ENCODE data around the gene STK17B.

Gene STK17B

DNA sequence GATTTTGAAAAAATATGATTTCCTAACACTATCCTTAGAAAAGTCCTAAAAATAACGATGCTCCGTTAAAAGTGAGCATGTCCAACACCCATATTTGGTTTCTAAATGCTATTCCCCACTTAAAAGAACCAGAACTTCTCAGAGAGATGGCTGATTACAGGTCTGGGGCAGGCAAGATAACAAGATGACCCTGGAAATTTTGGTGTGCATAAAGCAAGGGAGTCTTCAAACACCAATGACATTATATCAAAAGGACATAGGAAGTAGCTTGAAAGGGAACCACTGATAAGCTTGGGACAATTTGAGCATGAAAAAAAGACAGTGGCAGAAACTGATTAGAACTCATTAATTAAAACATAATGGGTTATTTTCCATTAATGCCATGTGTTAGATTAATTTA, 17.9 kb downstream of the STK17B start:
- no peak for DNase-seq

DNA sequence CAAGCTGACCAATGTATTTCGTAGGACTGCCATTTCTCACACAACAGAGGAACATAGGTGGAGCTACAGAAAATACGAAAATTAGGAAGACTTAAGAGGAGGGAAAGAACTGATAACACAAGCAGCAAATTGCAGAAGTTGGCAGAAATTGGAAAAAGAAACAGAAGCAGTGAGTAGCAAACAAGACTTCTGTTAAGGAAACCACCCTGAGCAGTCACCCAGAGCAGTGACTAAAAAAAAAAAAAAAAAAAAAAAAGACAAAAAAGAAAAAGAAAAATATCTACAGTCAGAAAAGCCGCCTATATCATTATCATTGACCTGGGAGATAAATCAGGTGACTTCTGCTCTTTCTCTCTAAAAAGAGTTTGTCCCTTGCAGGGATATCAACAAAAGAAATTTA, 21.4 kb downstream of the STK17B start:
- DNase-seq: no peak

DNA sequence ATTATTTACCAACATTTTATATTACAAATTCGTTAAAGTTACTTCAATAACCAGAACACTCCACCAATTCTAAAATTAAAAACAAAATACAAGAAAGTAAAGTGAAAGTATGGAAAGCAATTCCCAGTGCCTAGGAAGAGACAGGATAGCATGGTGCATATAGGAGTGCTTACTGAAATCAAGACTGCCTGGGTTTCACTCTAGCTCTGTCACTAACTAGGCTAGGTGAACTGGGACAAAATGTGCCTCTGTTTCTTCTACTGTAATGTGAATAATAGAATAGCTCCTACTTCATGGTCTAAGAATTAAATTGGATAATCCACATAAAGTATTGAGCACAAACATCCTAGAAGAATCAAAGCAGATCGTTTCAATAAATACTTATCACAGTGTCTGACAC, 22.6 kb downstream of the STK17B start:
- no peak for DNase-seq

DNA sequence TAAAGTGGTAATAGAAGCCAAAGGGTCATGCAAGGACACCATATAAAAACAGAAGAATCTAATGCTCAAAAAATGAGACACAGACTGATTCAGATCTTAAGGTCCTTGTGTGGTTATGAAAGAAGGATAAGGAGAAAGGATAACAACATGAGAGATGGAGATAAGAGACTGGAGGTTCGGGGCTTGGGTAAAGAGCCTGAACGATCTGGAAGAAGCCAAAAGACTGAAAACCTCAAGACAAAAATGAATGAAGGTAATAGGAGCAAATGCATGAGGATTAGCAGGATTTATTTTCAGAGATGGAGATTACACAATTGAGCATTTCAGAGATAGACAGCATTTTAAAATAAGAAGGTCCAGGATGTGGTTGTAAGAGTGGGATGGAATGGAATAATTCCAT, 26.1 kb downstream of the STK17B start:
- DNase-seq: no peak

DNA sequence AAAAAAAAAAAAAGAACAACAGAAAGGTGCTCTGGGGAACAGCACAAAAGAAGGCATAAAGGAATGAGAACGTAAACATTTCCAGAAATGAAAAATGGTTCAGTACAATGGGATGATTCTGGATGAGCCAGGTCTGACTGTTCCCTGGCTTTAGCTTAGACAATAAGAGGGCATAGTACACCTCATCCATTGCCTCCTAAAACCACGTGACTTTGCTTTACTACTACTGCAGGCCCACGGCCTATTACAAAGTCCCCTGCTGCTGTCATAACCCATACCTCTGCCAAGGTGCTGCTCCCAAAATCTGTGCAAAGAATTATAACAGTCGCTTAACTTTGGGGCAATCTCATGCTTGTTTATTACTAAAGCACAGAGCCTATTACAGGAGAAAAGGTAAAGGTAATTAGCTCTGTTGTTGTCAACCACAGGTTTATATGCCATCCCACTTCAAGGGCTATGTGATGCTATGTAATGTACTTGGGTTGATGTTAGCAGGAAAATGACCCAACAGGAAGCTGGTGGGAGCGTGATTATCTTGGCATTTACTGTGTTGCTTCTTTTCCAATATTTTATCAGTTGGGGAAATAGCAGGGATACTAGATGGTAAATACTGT, 26.8 kb downstream of the STK17B start:
- no peak for DNase-seq

DNA sequence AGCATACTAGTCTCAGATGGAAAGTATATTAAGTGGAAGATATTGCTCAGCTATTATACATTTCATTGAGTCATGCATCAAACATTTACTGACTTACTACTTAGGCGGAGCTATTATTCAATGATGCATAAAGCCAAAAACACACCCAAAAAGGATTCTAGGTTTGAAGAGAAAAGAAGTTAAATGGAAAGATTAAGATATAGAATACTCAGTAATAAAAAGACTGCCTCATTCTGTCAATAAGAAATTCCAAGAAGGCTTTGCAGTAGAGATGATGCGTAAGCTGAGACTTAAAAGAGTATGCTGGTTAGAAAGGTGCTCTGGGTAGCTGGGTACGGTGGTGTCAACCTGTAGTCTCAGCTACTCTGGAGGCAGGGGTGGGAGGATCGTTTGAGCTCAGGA, 27.6 kb downstream of the STK17B start:
- DNase-seq: no peak

DNA sequence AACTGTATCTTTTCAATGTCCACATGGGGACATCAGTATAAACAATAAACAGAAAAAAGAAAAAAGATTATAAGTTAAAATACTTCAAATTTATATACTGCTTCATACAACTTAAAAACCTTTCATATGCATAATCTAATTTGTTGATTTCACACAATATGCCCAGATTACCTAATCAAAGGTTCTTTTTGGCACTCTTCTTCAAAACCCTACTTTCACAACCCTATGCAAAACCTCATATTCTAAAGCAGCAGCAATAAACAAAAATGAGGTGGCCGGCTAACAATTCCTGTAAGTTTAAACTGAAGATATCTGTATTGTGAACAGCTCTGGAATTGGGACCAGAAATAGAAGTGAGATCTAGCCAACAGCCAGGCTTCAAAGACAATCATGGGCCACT, 28.6 kb downstream of the STK17B start:
- DNase-seq: no peak

DNA sequence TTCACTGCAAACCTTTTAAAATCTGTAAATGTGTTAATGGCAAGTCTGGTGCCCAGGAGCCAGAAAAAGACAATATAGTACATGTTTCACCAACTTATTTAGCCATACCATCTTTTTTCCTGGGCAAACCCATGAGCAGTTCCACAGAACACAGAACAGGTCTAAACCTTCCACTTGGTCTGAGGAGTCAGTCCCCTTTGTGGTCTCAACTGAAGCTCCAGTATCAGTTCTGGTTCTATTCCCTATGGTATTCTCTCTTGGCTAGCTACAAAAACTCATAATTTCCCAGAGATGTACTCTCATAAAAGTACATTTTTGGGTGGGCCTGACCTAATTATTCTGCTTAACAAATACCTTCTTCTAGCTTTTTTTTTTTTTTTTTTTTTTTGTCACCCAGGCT, 31.2 kb downstream of the STK17B start:
- DNase-seq: no peak

DNA sequence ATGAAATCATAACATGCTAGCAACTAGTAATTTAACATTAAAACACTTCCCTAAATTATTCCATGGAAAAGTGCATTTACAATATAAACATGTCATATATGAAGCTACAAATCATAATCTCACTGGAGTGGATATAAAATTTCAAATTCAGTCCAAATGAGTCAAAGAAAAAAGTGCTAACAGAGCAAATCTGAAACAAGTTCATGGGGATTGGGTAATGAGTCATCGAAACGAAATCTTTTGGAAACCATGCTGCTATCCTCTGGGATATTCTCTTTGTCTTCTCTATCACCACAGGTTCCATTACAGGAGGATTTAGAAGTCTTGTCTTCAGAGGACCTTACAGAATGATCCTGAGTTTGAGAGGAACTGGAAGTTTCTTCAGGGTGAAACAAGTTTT, 34.1 kb downstream of the STK17B start:
- no peak for DNase-seq

DNA sequence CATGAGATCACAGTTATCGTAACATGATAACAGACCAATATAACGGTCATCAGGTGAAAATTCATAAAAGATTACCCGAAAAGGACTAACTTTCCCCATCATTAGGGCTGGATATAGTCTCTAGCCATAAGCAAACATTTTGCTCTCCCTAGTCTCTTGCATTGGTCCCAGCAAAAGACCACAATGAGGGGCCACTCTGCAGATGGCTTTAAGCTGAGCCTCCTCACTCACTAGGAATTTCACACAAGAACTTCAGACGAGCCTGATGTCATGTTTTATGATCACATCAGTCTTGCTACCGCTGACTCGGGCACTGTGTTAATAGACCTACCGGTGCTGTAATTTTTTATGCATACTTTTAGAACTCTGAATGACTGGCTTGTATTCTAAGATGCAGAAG, 35.2 kb downstream of the STK17B start:
- DNase-seq: no peak

DNA sequence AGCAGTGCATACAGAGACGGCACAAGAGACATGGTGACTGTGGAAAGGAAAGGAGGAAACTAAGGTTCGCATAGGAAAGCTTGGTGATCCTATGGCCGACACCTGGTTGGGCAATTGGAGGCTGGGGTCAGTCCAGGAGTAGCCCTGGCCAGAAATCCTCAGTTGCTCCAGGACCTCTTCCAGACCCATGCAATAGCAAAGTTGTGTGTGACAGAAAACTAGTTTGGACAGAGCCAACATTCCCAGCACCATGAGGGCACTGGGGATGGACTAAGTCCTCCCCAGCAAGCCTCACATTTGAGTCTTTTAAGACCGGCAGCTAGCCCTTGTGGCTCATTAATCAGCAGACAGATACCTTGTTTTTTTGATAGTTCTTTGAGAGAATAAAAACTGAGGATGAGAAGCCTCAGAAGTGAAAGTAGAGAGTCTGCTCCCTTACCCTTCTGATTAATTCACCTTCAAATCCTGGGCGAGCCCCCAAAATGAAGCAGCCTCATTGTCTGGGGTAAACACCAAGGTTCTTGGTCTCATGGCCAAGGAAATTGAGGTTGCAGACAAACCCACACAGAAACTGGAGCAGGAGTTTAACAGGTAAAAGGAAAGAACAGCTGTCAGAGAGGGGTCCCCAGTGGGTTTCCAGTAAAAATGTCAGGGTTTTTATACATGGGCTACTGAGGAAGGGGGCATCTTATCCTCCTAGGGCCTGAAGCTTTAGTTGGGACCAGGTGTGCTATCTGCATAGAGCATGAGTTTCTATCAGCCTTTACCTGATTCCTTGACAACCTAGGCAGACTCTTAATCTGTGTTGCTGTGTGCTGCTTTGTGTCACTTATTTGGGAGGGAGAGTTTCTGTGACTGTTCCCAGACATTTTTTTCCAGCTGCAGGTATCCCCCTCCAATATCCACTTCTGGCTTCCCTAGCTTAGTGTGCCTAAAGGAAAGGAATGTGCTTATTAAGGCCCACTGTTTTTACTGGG, 39.1 kb downstream of the STK17B start:
- no peak for DNase-seq

DNA sequence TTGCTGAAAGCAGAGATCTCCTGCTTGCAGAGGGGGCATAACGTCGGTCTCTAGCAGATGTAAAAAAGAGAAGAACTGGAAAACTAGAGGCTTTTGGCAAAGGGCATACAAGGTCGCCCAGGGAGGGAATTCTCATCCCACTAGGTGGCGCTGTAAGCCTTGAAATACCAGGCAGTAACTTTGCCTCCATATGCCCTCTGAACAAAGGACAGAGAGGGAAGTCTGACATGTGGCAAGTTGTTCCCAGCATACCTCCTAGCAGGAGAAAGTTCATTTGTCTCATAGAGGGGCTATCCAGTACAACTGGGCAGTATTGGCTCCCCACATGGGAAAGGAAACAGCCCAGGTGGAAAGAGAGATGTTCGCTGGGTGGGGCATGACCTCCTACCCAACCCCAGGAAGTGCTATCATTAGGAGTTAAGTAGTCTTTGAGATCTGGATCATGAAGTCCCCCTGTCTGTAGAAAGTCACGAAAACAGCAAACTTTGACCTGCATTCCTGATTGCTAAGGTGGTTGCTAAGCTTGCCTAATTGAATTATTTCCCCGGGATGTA, 39.9 kb downstream of the STK17B start:
- DNase-seq: no peak

DNA sequence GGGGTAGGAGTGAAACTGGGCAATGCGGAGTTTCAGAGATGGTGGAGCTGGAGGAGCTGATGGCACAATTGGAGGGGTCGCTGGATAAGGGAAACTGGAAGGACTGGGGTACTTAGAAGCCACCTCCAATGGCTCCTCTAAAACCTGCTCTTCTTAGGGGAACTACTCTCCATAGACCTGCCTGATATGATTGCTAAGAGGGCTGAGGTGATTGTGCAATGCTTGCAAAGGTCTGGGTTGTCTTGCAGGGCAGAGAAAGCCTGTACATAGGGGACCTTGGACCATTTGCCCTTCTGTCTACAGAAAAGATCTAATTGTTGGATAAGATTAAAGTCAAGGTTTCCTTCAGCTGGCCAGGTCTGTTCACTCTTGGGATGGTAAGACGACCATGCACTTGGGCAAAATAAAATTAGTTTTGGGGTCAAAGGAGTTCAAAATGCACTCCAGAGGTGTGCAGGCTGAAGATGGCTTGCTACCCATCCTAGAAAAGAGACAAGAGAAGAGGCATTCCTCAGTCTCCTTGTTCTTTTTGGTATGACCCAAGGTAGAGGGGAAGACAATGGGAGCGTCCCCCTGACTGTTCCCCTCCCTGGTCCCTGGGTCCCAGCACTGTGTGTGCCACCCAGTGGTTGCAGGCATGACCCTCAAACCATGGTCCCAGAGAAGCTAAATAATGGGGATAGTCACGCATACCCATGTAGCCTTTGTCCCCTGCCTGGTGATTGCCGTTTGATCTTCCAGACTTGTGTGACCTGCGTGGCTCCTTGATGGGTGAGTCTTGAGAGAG, 41.1 kb downstream of the STK17B start:
- DNase-seq: no peak

DNA sequence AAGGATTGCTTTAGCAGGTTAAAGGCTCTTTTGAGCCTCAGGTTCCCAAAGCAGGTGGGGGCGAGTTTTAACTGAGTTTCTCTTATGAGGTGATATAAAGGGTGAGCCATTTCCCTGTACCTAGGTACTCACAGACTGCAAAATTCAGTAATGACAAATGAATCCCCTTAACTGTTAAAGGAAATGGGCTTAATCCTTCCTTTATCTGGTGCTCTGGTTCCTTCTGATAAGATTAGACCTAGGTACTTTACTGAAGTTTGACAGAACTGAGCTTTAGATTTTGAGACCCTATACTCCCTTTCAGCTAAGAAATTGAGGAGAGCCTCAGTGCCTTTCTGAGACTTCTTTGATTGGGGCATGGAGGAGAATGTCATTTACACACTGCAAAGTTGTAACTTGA, 42.6 kb downstream of the STK17B start:
- DNase-seq: no peak

DNA sequence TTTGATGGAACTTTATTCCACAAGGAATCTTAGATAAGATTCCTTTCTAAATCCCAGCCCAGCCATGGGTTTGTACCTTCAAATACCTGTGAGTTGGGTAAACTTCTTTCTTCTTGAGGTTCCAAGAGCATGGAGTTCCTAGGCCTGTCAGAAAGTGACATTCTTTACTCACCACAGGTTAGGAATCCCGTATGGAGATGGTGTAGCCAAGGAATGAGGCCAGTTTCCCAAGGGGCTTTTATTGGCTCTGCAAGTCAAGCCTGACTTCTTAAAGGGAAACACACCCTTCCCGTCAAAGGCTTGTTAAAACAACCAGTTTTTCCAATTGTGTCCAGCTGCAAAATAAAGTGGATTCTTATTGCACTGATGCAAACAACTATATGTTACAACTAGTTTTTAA, 45.8 kb downstream of the STK17B start:
- DNase-seq: no peak

DNA sequence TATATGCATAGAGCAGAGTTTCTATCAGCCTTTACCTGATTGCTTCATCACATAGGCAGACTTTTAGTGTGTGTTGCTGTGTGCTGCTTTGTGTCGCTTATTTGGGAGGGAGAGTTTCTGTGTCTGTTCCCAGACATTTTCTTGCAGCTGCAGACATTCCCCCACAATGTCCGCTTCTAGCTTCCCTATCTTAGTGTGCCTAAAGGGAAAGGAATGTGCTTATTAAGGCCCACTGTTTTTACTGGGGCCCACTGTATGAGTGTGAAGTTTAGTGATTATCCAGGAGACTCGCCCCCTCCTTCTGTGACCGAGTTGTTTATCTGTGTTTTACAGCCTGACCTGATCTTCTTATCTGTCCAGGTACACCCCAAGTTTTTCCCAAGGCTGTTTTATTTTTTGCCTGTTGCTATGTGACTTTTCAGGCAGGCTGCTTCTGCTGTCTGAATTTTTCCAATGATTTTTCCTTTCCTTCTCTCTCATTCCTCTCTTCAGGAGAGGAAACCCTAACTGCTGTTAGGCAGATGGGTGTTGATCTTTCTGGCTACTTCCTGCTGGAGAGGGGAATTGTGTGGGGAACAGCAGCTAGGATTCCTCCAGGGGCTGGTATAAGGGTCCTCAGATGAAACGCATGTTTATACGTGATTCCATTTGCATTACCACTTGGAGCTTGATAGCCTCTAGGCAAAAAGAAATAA, 47.6 kb downstream of the STK17B start:
- DNase-seq: no peak

DNA sequence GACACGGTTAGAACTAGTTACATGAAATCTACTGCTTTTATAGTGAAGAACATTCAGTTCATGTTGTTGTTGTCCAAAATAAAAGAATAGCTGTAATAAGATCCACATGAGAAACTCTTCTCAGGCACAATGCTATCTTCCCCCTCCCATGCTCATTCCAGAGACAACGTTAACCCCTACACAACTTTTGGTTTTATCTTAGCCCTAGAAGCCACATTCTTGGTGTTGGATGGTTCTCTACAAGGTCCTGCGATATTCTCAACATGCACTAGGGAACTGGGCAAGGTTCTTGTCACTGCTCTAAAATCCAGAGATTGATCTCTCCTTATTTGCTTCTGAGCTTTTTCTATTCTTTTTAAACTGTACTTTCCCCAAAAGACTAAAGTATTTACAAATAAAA, 51.5 kb downstream of the STK17B start:
- DNase-seq: no peak

DNA sequence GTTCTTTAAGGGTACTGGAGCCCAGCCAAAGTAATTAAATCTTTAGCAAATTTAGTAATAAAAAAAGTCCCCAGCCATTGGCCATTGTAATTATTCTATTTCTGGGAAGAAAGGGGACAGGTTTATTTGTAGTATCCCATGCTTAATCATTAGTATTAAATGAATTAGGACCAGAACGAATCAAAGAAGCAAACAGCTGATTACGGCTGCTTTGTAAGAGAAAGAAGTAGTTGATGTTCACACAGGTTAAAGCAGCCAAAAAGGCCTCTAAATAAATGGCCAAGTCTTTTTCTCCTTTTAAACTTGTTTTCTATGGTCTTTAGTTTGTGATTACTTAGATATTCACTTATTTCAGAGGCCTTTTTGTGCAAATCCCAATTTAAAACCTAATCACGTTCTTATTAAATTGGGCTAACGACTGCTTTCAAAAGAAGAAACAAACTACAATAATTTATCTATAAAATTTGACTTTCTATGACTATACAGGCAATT, 54.1 kb downstream of the STK17B start:
- no peak for DNase-seq

DNA sequence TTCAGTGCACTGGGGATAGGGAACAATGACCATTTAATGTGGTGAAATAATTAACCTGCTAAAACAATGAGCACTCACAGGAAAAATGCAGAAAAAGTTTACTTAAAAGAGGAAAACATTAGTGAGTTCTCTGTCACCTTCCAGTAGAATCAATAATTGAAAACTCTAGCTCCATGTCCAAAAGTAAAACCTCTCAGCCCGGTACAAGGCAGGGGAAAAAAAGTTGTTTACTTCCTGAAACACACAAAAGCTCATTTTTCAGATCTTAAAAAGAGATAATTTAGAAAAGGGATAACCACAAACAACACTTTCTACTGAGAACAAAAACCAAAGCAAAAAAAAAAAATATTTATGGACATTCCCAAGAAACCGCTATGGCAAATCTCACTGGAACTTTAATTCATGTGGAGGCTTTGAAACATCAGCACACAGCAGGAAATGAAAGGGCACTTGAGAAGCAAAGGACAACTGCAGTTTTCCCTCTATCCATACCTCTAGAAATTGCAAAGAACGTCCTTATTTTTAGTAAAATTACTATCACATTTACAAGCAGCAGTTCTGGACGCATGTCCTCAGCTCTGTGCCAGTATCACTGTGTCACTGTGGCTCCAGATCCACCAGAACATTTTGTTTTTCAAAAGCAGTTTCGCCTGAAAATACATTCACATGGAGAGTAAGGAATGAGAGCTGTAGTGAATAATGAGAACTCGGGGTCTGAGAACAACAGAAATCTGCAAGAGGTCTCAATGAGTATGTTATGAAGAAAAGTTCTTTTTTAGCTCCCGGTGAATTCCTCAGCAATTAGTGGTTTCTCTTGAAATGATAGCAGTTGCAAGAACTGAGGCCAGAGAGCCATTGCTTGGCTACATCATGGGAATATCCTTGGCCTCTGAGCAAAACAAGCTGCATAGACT, 58.1 kb downstream of the STK17B start:
- DNase-seq: no peak

DNA sequence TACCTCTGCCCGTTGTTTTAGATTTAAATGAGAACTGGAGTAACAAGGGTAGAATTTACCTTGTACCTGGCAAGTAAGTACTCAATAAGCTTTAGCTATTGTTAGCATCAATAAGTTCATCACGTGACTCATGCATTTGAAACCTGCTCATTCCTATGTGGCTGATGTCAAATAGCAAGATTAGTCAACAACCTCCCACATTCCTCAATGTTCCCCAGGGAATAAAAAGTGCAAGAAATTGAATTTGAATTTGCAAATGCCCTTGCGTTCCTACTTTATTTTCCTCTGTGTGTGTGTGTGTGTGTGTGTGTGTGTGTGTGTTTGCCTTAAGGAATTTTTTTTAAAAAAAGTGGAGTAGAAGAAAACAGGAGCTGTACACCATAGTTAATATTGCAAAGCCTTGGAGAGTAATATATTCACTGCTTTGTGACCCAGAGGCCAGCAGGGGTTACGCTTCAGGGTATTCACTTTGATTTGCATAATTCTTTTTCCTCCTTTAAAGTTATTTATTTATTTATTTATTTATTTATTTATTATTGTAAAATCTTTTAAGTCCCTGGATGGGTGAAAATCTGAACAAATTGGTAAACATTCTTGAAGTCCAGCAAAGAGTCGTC, 58.9 kb downstream of the STK17B start:
- no peak for DNase-seq

DNA sequence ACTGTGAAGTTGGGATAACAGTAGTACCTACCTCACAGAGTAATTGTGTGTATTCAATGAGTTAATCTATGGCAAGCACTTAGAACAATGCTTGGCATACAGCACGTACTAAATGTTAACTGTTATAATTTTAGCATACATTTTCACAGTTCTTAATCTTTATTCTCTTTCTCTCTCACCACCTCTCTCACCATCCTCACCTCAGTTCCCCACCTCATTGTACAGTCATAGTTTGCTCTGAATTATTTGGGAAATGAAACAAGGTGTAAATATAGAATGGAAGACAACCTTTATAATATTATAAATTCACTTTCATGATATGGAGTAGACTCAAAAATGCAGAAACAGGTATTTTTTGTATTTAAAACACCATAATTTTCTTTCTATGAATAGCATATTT, 62.8 kb downstream of the STK17B start:
- DNase-seq: no peak
